Inferior parietal cortex (tissue), 1 donor: ENCODE data around the gene SEC14L3.

Experiments used
- DNase-seq: peaks from one replicate; pipeline ENCODE4 v3.0.0-alpha.2; 2016; ENCODE audit errors: extremely low spot score

Gene SEC14L3

DNA sequence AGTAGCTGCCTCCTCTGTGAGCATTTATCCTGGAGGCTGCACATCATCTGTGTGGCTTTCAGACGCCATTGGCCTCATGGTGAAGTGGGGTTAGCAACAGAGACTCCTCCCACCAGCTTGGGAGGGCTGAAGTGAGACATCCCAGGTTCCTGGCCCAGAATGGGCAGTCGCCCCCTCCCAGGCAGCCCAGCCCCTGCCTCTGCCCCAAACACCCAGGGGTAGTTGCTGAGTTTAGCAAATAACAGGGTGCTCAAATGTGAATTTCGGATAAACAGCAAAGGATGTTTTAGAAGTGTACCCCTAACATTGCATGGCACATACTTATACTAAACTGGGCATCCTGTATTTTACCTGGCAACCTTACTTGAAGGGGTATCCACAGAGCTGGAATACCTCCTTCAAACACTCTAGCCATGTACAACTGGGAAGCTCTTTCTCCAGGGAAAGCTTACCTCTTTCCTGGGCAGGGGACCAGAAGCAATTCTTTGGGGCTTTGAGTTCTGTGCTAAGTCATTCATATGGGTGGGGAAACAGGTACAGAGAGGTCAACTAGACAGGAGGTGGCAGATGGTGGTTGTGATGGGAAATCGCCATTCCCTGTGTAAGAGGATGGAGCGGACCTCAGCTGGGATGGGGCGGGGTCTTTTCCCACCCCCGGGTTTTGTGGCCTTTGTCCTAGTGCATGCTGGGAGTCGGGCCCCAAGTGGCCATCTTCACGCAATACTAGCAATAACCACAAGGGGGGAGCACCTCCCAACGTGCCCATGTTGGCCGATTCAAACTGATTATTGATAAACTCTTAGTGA is 27.0 kb downstream of the SEC14L3 start:
- peak; percentile 67 for DNase-seq

DNA sequence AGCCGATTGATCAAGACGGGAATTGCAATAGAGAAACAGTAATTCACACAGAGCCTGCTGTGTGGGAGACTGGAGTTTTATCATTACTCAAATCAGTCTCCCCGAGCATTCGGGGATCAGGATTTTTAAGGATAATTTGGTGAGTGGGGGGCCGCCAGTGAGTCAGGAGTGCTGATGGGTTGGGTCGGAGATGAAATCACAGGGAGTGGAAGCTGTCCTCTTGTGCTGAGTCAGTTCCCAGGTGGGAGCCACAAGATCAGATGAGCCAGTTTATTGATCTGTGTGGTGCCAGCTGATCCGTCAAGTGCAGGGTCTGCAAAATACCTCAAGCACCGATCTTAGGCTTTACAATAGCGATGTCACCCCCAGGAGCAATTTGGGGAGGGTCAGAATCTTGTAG is 30.7 kb downstream of the SEC14L3 start:
- DNase-seq: no peak

- DNase-seq: no peak
Observed at GRCh38 chr22:30439836-30440235, 32.0 kb downstream of the SEC14L3 start.

DNA sequence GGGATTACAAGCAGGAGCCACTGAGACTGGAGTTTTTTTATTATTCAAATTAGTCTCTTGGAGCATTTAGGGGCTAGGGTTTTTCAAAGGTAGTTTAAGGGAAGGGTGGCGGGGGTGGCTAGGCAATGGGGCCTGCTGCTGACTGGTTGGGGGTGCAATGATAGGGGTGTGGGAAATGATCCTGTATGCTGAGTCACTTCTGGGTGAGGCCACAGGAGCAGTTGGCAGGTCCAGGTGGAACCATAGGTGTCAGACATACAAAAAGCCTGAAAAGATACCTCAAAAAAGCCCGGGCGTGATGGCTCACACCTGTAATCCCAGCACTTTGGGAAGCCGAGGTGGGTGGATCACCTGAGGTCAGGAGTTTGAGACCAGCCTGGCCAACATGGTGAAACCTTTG is 32.6 kb downstream of the SEC14L3 start:
- DNase-seq: no peak

DNA sequence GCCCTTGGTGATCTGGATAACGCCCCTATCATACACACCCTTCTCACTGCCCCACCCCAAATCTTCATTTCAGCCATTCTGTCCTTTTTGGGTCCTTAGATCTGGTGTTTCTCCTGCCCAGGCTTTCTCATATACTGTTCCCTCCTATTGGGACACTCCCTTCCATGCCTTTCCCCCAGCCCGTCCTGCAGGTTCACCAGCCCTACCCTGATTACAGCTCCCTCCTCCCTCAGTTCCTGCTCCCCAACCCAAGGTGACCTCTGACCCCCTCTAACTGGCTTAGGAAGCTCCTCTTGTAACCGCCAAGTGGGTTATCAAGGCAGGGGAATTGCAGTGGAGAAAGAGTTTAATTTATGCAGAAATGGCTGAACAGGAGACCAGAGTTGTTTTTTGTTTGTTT is 33.3 kb downstream of the SEC14L3 start:
- DNase-seq: no peak

DNA sequence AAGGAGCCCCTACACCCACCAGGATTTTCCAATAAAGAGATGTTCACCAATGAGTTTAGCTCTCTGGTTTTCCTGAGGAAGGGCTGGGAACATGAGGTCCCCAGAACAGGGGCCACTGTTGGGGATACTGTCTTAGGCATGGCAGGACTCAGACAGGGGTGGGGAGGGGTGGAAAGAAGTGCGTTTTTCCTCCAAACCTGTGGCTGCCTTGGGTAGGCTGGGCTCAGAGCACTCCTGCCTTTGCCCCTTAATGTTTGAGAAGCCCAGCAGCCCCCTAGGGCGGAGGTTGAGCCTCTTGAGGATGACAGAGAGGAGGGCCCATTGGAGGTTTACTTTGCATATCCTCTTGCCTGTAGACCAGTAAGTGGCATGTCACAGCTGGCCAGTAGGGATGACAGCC is 35.6 kb downstream of the SEC14L3 start:
- DNase-seq: no peak

GRCh38 chr22:30435674-30436126 is 36.1 kb downstream of the SEC14L3 start:
- no peak for DNase-seq

DNA sequence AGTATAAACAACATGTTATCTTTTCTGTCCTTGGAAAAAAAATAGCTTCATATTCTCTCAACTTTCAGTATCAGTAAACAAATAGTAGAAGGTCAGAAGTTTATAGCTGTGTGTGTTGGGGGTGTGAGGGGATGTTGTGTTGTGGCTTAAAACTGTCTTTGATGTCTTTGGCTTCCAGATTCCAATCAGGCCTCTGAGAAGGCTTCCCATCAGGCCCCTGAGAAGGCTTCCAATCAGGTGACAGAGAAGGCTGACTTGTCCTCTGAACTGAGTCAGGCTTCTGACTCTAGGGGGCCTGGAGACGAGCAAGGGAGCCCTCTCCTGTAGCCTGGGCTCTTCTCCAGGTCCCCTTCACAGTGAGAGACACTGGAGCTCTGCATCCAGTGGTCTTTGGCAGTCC is 37.0 kb downstream of the SEC14L3 start:
- DNase-seq: no peak

GRCh38 chr22:30433773-30434172 is 38.0 kb downstream of the SEC14L3 start:
- DNase-seq: no peak

- no peak for DNase-seq
Observed at GRCh38 chr22:30433227-30433626, 38.6 kb downstream of the SEC14L3 start.

- no peak for DNase-seq
Observed at GRCh38 chr22:30432520-30432919, 39.3 kb downstream of the SEC14L3 start.

- DNase-seq: no peak
Observed at GRCh38 chr22:30432096-30432495, 39.7 kb downstream of the SEC14L3 start.

GRCh38 chr22:30430933-30431332 is 40.9 kb downstream of the SEC14L3 start:
- DNase-seq: no peak

GRCh38 chr22:30429887-30430286 is 41.9 kb downstream of the SEC14L3 start:
- DNase-seq: no peak

DNA sequence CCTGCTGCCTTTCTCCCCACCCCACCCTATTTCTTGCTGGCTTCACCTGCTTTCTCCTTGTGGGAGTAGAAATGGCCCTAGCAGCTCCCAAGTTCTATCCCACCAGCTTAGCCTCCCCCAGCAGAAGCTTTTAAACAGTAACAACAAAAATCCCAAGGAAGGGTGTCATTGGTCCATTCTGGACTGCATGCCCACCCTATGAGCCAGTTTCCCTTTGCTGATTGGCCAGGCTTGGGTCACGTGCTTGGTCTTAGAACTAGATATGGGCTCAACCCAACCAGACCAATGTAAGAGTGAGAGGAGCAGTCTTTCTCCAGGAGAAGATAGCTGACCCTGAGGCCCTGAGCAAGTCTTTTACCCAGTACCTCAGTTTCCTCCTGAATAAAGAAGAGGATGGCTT is 43.9 kb downstream of the SEC14L3 start:
- no peak for DNase-seq

DNA sequence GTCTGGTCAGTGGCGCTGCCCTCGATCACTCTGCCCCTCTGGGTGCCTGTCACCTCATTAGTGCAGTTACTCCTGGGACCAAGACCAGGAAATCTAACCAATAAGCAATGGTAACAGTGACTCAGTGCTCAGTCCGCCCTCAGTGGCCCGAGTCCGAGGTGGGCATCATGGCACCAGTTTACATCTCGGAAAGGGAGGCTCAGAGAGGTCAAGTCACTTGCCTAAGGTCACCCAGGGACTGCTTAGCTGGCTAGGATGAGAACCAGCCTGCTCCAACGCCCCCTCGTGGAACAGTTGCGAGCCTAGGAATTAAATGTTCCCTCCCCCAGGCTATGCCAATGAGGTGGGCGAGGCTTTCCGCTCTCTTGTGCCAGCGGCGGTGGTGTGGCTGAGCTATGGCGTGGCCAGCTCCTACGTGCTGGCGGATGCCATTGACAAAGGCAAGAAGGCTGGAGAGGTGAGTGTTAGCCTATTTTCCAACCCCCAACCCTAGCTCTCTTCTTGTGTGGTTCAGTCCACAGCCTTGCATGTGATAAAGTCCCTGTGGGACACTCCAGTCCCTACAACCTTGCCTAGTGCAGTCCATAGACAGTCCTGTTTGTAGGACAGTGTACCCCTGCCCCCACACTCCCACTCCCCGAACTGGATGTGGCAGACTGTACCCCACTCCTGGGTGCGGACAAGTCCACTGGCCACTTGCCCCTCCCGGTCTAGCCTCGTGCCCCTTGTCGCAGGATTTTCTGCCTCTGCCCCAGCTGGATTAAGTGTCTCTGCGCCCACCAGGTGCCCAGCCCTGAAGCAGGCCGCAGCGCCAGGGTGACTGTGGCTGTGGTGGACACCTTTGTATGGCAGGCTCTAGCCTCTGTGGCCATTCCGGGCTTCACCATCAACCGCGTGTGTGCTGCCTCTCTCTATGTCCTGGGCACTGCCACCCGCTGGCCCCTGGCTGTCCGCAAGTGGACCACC is 45.1 kb downstream of the SEC14L3 start:
- peak; percentile 73 for DNase-seq

DNA sequence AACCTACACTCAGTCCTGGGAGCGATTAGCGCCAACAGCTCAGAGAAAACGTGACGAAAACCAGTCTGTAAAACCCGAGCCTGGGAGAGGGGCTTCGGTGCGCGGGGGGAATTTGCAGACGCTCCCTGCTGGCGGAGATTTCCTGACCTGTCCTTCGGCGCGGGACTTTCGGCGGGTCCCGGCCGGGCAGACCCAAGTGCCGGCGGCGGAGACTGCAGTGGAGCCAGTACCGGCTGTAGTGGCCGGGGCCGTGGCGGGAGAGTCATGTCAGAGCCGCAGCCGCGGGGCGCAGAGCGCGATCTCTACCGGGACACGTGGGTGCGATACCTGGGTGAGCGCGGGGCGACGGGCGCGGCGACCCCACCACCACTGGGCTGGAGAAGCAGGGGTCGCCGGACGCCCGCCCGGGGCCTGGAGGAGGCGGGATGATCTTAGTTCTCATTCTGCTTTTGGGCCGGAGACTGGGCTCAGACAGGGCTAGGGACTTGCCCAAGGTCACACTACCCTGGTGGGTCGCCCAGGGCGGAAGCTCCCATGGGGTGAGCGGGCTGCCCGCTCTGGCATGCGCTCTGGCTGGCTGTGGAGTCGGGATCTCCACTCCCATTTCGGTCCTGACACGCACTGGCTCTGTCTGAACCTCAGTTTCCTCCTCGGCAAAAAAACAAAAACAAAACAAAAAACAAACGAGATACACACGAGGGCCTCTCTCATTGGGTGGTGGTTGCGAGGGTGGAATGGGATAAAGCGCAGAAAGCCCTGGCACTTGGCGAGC is 46.0 kb downstream of the SEC14L3 start, which contains the start of gene MTFP1:
TSS of gene MTFP1 (plus strand) at position 153 of the 772 bp plus-strand sequence. CDS start at position 265, 112 bp downstream.
- DNase-seq: peak; percentile 28

DNA sequence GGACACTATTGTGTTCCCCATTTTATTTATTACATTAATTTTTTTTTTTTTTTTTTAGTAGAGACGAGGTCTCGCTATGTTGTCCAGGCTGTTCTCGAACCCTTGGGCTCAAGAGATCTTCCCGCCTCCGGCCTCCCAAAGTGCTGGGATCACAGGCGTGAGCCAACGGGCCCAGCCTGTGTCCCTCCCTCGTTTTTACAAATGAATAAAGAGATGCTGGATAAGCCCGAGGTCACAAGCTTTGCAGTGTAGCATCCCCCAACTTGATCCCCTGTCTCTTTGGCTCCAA is 46.5 kb downstream of the SEC14L3 start:
- DNase-seq: no peak

GRCh38 chr22:30424534-30425326 is 47.1 kb downstream of the SEC14L3 start:
- DNase-seq: peak; percentile 65

GRCh38 chr22:30423959-30424533 is 47.8 kb downstream of the SEC14L3 start:
- DNase-seq: peak; percentile 100
